Uterus (tissue), 4 donors: ENCODE results near the gene SEC24B. TPM values are rescaled to one million over a fixed set of nuclear protein-coding genes. Genes with fewer than 3 reads are reported as not detected.
A peak's percentile ranks its signal among the peaks of the same experiment; 100 is the strongest.

Experiments used
- DNase-seq, 2 donors: peaks; one replicate each; pipeline ENCODE4 v3.0.0-alpha.2; 2019 to 2020
- H3K27ac ChIP-seq, 2 donors: fragments of 200-600 bp; sonication (generic); 1 replicate in 1 of 2; 2 replicates in 1 of 2; pipeline ENCODE4 v1.5.1; 2016 to 2018
- H3K27me3 ChIP-seq, 2 donors: fragments of 200-600 bp; sonication (generic); one replicate each; pipeline ENCODE4 v1.5.1; 2018 to 2019; ENCODE audit warnings: control low read depth in 1 of 2
- H3K36me3 ChIP-seq, 2 donors: fragments of 200-600 bp; sonication (generic); one replicate each; pipeline ENCODE4 v1.5.1; 2019; ENCODE audit warnings: control low read depth in 1 of 2
- H3K4me1 ChIP-seq, 2 donors: fragments of 200-600 bp; sonication (generic); one replicate each; pipeline ENCODE4 v1.5.1; 2018 to 2019; ENCODE audit warnings: control low read depth in 1 of 2
- H3K4me3 ChIP-seq, 2 donors: fragments of 200-600 bp; sonication (generic); 1 replicate in 1 of 2; 2 replicates in 1 of 2; pipeline ENCODE4 v1.5.1; 2018 to 2019; ENCODE audit warnings: mild to moderate bottlenecking in 1 of 2
- H3K9me3 ChIP-seq, 2 donors: fragments of 200-600 bp; sonication (generic); one replicate each; pipeline ENCODE4 v1.5.1; 2019; ENCODE audit warnings: control low read depth in 1 of 2
- POLR2A ChIP-seq, 2 donors: fragments of 450-650 bp; IDR thresholded peaks; one replicate each; pipeline ENCODE4 v1.6.1; 2016; ENCODE audit warnings: antibody characterized with exemption in 2 of 2, mild to moderate bottlenecking in 1 of 2, moderate library complexity in 1 of 2
- intact Hi-C: fragments of 100-400 bp; cut with DNase I; formaldehyde crosslinking; loops from one replicate; pipeline ENCODE4 v1.15.1; 2023; ENCODE audit warnings: low total_unique reads
- total RNA-seq, 4 donors: library from RNA; depleted of rRNA in 3 of 4; stranded (reverse); fragments of >200 nt in 3 of 4; gene quantifications; one replicate each; pipeline versions ENCODE4 v1.1.0 to v1.2.4, GENCODE V29; 2014 to 2023
- TF ChIP-seq, protein P1 (sequence below), 4 experiments: fragments of 200-600 bp in 2 of 4; fragments of 450-650 bp in 2 of 4; sonication (generic) in 2 of 4; IDR thresholded peaks; one replicate each; pipeline ENCODE4 v1.5.1; 2016 to 2019; ENCODE audit warnings: antibody characterized with exemption in 4 of 4, mild to moderate bottlenecking in 2 of 4, moderate library complexity in 1 of 4
- donor health status: DM: yes; HTN: yes; CAD: no.

Gene SEC24B
- total RNA-seq, 4 donors from 2014 or later, result 20.7 to 54.1 (median 30.1) TPM

DNA sequence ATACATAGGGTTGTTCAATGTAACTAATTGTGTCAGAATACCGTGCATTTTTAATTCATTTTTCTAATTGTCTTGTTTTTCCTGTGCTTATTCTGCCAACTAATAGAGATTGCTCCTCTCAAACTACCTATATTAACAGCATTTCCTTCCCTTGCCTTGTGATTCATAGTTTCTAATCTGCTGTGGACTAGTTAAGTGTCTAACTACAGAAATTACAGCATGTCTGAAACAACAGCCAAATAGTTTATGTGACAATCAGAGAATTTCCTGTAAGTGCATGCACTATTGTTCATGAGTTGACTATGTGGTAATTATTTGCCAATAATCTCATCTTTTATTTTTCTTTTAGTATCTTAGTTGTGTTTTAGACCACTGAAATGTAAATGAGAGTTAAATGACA lies 4.1 kb upstream of the SEC24B start:
- Histone ChIP-seq H3K4me3 (no peak overlapping the region), H3K9me3 (no peaks in the 10 kb centered on the region), H3K27me3 (no peaks in the 10 kb centered on the region), H3K27ac (no peak overlapping the region), H3K36me3 (no peaks in the 10 kb centered on the region), H3K4me1 (peaks cover 0 to 6% of the 10 kb centered on the region in 2 donors)
- no peak for DNase-seq
- no peak for TF ChIP-seq POLR2A (IDR thresholded peaks at IDR 0.05)
- TF ChIP-seq, protein P1, sequence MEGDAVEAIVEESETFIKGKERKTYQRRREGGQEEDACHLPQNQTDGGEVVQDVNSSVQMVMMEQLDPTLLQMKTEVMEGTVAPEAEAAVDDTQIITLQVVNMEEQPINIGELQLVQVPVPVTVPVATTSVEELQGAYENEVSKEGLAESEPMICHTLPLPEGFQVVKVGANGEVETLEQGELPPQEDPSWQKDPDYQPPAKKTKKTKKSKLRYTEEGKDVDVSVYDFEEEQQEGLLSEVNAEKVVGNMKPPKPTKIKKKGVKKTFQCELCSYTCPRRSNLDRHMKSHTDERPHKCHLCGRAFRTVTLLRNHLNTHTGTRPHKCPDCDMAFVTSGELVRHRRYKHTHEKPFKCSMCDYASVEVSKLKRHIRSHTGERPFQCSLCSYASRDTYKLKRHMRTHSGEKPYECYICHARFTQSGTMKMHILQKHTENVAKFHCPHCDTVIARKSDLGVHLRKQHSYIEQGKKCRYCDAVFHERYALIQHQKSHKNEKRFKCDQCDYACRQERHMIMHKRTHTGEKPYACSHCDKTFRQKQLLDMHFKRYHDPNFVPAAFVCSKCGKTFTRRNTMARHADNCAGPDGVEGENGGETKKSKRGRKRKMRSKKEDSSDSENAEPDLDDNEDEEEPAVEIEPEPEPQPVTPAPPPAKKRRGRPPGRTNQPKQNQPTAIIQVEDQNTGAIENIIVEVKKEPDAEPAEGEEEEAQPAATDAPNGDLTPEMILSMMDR (IDR thresholded peaks at IDR 0.05), result no peak
- intact Hi-C loops, result no loop called here

- peak overlapping the region; percentile 90 to 97 for H3K27ac ChIP-seq
- peaks cover 0 to 12% of the 10 kb centered on the region in 2 donors for H3K4me1 ChIP-seq
- no peak for DNase-seq
- TF ChIP-seq POLR2A (IDR thresholded peaks at IDR 0.05), result no peak
- TF ChIP-seq, protein P1 (IDR thresholded peaks at IDR 0.05), result no peak
- H3K36me3 ChIP-seq, result no peaks in the 10 kb centered on the region
- intact Hi-C loops, result loop anchor here (10.0 kb wide), 1 partner anchor 273 kb away; the partner anchor contains the start of gene CASP6
- peak overlapping the region in 1 of 2 donors; percentile 86 for H3K4me3 ChIP-seq
- no peaks in the 10 kb centered on the region for H3K9me3 ChIP-seq
- H3K27me3 ChIP-seq, result no peaks in the 10 kb centered on the region
Observed at GRCh38 chr4:109432203-109432602, 1.4 kb upstream of the SEC24B start.

DNA sequence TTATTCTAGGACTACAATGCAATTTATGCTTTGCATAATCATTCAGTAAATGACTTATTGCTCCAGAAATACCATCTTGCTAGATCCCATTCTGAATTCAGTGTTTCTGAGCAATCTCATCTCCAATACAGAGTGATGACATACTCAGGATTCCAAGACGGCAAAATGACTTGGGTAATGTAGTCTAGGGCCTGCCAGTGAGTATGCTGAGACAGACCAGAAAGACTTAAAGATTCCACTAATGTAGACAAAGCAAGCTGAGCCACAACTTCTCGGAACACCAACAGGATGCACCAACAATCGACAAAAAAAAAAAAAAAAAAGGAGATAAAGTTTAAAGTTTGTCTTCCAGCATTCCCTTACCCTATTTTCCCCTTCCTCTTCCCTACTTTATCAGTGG lies 919 bp upstream of the SEC24B start:
- H3K27me3 ChIP-seq, result no peaks in the 10 kb centered on the region
- no peak for TF ChIP-seq POLR2A (IDR thresholded peaks at IDR 0.05)
- TF ChIP-seq, protein P1 (IDR thresholded peaks at IDR 0.05), result no peak

DNA sequence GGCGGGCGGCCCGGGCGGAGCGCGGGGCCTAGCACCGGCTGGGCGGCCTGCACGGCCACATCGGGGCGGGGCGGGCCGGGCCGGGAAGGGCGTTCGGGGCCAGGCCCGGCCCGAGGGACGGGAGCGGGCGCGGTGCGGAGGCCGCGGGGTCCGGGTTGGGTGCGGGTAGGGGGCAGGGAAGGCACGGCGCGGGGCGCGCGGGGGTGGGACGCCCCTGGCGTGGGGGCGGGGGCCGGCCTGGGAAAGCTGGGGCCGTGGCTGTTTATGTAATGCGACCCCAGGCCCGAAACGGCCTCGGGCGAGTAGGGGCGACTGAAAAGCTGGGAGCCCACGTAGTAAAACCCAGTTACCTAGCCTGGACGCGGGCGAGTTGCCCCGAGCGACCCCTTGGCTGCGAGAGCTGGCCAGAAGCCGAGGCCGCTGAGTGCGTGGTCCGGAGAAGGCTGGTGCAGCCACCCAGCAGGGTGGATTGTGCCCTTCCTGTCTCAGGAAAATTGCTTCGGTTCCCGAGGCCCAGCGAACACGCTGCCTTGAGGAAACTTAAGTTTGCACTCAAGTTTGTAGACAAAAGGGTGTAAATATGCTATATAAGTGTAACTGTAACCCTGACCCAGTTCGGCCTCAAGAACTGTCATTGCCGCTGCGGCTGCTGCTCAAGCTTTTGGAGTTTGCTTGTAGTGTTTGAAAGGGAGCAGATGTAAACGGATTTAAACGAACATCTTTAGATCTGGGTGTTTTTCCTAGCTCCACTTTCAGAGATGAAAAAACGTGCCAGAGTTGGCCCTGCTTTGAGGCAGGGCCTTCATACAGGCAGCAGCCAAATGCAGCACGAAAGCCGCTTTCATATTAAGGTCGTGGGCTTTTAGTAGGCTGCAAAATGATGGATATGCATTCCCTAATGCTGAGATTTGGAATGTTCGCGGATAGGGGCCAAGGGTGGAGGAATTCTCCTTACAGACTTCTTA lies 674 bp downstream of the SEC24B start:
- TF ChIP-seq, protein P1 (IDR thresholded peaks at IDR 0.05), result no peak
- TF ChIP-seq POLR2A (IDR thresholded peaks at IDR 0.05), result no peak
- H3K4me1 ChIP-seq, result peaks cover 4 to 20% of the 10 kb centered on the region in 2 donors
- peak; percentile 29 to 41 for DNase-seq
- no peaks in the 10 kb centered on the region for H3K27me3 ChIP-seq
- no peaks in the 10 kb centered on the region for H3K36me3 ChIP-seq
- H3K4me3 ChIP-seq, result peak overlapping the region; percentile 62 to 86
- no peaks in the 10 kb centered on the region for H3K9me3 ChIP-seq
- intact Hi-C loops, result loop anchor here (10.0 kb wide), 1 partner anchor 271 kb away; the partner anchor contains the start of gene CASP6
- peak overlapping the region; percentile 90 to 97 for H3K27ac ChIP-seq

More for the DNA sequence above, 919 bp upstream of the SEC24B start:
- no peaks in the 10 kb centered on the region for H3K36me3 ChIP-seq
- H3K27ac ChIP-seq, result peak overlapping the region; percentile 90 to 97
- intact Hi-C loops, result loop anchor here (10.0 kb wide), 1 partner anchor 272 kb away; the partner anchor contains the start of gene CASP6
- peaks cover 0 to 17% of the 10 kb centered on the region in 2 donors for H3K4me1 ChIP-seq
- H3K9me3 ChIP-seq, result no peaks in the 10 kb centered on the region
- H3K4me3 ChIP-seq, result peak overlapping the region; percentile 62 to 86
- no peak for DNase-seq

- Histone ChIP-seq H3K4me3 (no peak overlapping the region), H3K9me3 (no peaks in the 10 kb centered on the region), H3K27ac (no peak overlapping the region), H3K27me3 (no peaks in the 10 kb centered on the region), H3K4me1 (peaks cover 4 to 20% of the 10 kb centered on the region in 2 donors), H3K36me3 (no peaks in the 10 kb centered on the region)
- TF ChIP-seq, protein P1 (IDR thresholded peaks at IDR 0.05), result no peak
- TF ChIP-seq POLR2A (IDR thresholded peaks at IDR 0.05), result no peak
- no peak for DNase-seq
- intact Hi-C loops, result loop anchor here (10.0 kb wide), 1 partner anchor 269 kb away; the partner anchor contains the start of gene CASP6
Observed at GRCh38 chr4:109435635-109436034, 2.0 kb downstream of the SEC24B start.
